Measurements from ENCODE around the gene ZBTB20.

ZBTB20 gene

GRCh38 chr3:114447950-114448479 lies 699.1 kb downstream of the ZBTB20 start:
- TF ChIP-seq POLR2AphosphoS5 (IDR thresholded peaks at IDR 0.05; ENCODE audit: low read depth, low read length) (no peak), TAF1 (IDR thresholded peaks at IDR 0.05; ENCODE audit: borderline replicate concordance, insufficient read depth, low read length) (no peak), REST (IDR thresholded peaks at IDR 0.05; ENCODE audit: insufficient read depth in 1 of 2, low read depth in 2 of 2, low read length in 2 of 2) (no peak), SIN3A (IDR thresholded peaks at IDR 0.05; ENCODE audit: borderline replicate concordance, insufficient read depth, low read length) (no peak), FOXP2 (optimal IDR thresholded peaks at IDR 0.05; ENCODE audit: borderline replicate concordance, extremely low read depth, extremely low read length, insufficient read depth) (no peak)

GRCh38 chr3:114447545-114447944 lies 699.5 kb downstream of the ZBTB20 start:
- TF ChIP-seq REST (IDR thresholded peaks at IDR 0.05; ENCODE audit: insufficient read depth in 1 of 2, low read depth in 2 of 2, low read length in 2 of 2) (no peak), POLR2AphosphoS5 (IDR thresholded peaks at IDR 0.05; ENCODE audit: low read depth, low read length) (no peak), TAF1 (IDR thresholded peaks at IDR 0.05; ENCODE audit: borderline replicate concordance, insufficient read depth, low read length) (no peak), SIN3A (IDR thresholded peaks at IDR 0.05; ENCODE audit: borderline replicate concordance, insufficient read depth, low read length) (no peak), FOXP2 (optimal IDR thresholded peaks at IDR 0.05; ENCODE audit: borderline replicate concordance, extremely low read depth, extremely low read length, insufficient read depth) (no peak)

DNA sequence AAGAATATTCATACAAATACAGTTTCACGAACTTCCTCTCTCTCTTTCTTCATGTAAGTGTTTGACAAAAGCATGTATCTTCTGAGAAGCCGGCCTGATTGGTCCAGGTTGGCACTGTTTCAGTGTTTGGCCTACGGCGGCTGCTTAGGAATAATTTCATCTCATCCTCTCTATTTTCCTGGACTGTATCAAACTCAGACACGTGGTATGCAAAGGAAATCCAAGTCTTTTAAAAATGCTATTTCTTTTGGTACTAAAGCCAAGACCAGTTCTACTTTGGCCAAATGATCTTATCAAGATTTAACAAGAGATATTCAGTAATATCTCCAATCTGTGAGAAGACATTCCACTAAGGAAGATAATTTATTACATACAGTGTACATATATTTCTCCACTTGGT lies 700.5 kb downstream of the ZBTB20 start:
- TF ChIP-seq POLR2AphosphoS5 (IDR thresholded peaks at IDR 0.05; ENCODE audit: low read depth, low read length) (no peak), SIN3A (IDR thresholded peaks at IDR 0.05; ENCODE audit: borderline replicate concordance, insufficient read depth, low read length) (no peak)

GRCh38 chr3:114445233-114445632 lies 701.9 kb downstream of the ZBTB20 start:
- TF ChIP-seq SIN3A (IDR thresholded peaks at IDR 0.05; ENCODE audit: borderline replicate concordance, insufficient read depth, low read length) (no peak), FOXP2 (optimal IDR thresholded peaks at IDR 0.05; ENCODE audit: borderline replicate concordance, extremely low read depth, extremely low read length, insufficient read depth) (no peak), POLR2AphosphoS5 (IDR thresholded peaks at IDR 0.05; ENCODE audit: low read depth, low read length) (no peak), REST (IDR thresholded peaks at IDR 0.05; ENCODE audit: insufficient read depth in 1 of 2, low read depth in 2 of 2, low read length in 2 of 2) (no peak), TAF1 (IDR thresholded peaks at IDR 0.05; ENCODE audit: borderline replicate concordance, insufficient read depth, low read length) (no peak)

GRCh38 chr3:114444216-114444615 lies 702.9 kb downstream of the ZBTB20 start:
- no peak for TF ChIP-seq POLR2AphosphoS5 (IDR thresholded peaks at IDR 0.05; ENCODE audit: low read depth, low read length)
- TF ChIP-seq FOXP2 (optimal IDR thresholded peaks at IDR 0.05; ENCODE audit: borderline replicate concordance, extremely low read depth, extremely low read length, insufficient read depth), result no peak
- no peak for TF ChIP-seq TAF1 (IDR thresholded peaks at IDR 0.05; ENCODE audit: borderline replicate concordance, insufficient read depth, low read length)
- no peak for TF ChIP-seq REST (IDR thresholded peaks at IDR 0.05; ENCODE audit: insufficient read depth in 1 of 2, low read depth in 2 of 2, low read length in 2 of 2)
- no peak for TF ChIP-seq SIN3A (IDR thresholded peaks at IDR 0.05; ENCODE audit: borderline replicate concordance, insufficient read depth, low read length)
